NCI-H146 treated with DMSO at 0.1 percent for 48 hours (cell line): ENCODE results near the gene VAV1.
A peak's percentile ranks its signal among the peaks of the same experiment; 100 is the strongest.
"Not testable (repeated sequence)": the region's sequence is repeated elsewhere in the genome, so short reads cannot be mapped to it uniquely, and the experiment has no call there.

Experiments used
- DNase-seq: peaks from one replicate; lab custom pipeline; 2025; ENCODE audit not compliant: unreplicated experiment; lab: John Stamatoyannopoulos, UW

VAV1 gene

GRCh38 chr19:6818246-6818645, 45.7 kb downstream of the VAV1 start:
- DNase-seq: no peak

GRCh38 chr19:6819323-6819722, 46.8 kb downstream of the VAV1 start:
- DNase-seq: no peak

GRCh38 chr19:6820237-6820636, 47.7 kb downstream of the VAV1 start:
- no peak for DNase-seq

- no peak for DNase-seq
Measured at GRCh38 chr19:6821639-6822310, 49.3 kb downstream of the VAV1 start.

GRCh38 chr19:6822311-6822670, 49.8 kb downstream of the VAV1 start:
- DNase-seq: peak; percentile 48

- no peak for DNase-seq
Measured at GRCh38 chr19:6825076-6825774, 52.7 kb downstream of the VAV1 start.

- DNase-seq: no peak
Measured at GRCh38 chr19:6826281-6826920, 53.9 kb downstream of the VAV1 start.

- DNase-seq: no peak
Measured at GRCh38 chr19:6828306-6828697, 55.8 kb downstream of the VAV1 start.

- DNase-seq: no peak
Measured at GRCh38 chr19:6828698-6829633, 56.5 kb downstream of the VAV1 start.

GRCh38 chr19:6829829-6830228, 57.3 kb downstream of the VAV1 start:
- not testable (repeated sequence) for DNase-seq

GRCh38 chr19:6831084-6831483, 58.6 kb downstream of the VAV1 start:
- not testable (repeated sequence) for DNase-seq

GRCh38 chr19:6832412-6832811, 59.9 kb downstream of the VAV1 start:
- DNase-seq: no peak

GRCh38 chr19:6833166-6833790, 60.8 kb downstream of the VAV1 start:
- no peak for DNase-seq

- no peak for DNase-seq
Measured at GRCh38 chr19:6834433-6834832, 61.9 kb downstream of the VAV1 start.

GRCh38 chr19:6835501-6835900, 63.0 kb downstream of the VAV1 start:
- no peak for DNase-seq

GRCh38 chr19:6837525-6837924, 65.0 kb downstream of the VAV1 start:
- DNase-seq: no peak

GRCh38 chr19:6838062-6838655, 65.7 kb downstream of the VAV1 start:
- no peak for DNase-seq

GRCh38 chr19:6842871-6843607, 70.5 kb downstream of the VAV1 start:
- DNase-seq: no peak

- DNase-seq: no peak
Measured at GRCh38 chr19:6847828-6848200, 75.3 kb downstream of the VAV1 start.

- no peak for DNase-seq
Measured at GRCh38 chr19:6848986-6849385, 76.5 kb downstream of the VAV1 start.
